Regular cardiac myocyte (primary cell): ENCODE results near the gene BTBD7. TPM values are rescaled to one million over a fixed set of nuclear protein-coding genes. Genes with fewer than 3 reads are reported as not detected.

ENCODE experiments used
- total RNA-seq: library from RNA; depleted of rRNA; stranded (reverse); fragments of >200 nt; gene quantifications from 2 replicates; pipeline ENCODE4 v1.2.3, GENCODE V29; 2014

BTBD7 gene
- 20.7 and 22.8 TPM in 2 replicates for total RNA-seq

DNA sequence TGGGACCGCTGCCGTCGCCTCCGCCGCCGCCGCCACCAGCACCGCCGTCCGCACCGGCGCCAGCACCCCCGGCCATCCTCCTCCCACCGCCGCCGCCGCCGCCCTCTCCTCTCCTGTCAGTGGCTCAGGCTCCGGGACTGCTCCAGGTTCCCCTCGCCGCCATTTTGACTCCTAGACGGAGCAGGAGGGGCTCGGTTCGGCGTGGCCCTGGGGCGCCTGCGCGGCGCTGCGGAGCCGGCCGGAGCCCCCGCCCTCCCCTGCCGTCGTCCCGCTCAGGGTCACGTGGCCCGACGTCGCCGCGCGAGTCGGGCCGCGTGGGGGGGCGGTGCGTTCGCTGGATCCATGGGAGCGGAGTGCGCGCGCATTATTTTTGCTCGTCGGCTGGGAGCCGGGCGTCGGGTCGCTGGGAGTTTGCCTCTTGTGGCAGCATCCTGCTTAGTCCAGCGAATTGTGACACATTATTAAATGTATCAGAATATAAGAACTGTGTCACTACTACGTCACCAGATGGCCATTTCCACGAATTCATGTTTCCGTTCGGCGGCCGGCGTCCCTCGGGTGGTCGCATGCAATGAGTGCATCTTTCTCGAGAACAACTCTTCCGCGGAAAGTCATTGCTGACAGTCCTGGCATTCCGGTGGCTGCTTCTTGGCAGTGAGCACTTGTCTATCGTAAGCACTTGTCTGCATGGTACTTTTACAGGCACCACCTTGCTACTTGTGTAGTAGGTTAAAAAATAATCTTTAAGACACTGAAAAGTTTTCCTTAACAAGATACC lies at the start of gene BTBD7:
Gene BTBD7, minus strand, starts transcription at position 184 of the 778 bp plus-strand sequence. CDS start 36,985 bp downstream, outside the sequence.

DNA sequence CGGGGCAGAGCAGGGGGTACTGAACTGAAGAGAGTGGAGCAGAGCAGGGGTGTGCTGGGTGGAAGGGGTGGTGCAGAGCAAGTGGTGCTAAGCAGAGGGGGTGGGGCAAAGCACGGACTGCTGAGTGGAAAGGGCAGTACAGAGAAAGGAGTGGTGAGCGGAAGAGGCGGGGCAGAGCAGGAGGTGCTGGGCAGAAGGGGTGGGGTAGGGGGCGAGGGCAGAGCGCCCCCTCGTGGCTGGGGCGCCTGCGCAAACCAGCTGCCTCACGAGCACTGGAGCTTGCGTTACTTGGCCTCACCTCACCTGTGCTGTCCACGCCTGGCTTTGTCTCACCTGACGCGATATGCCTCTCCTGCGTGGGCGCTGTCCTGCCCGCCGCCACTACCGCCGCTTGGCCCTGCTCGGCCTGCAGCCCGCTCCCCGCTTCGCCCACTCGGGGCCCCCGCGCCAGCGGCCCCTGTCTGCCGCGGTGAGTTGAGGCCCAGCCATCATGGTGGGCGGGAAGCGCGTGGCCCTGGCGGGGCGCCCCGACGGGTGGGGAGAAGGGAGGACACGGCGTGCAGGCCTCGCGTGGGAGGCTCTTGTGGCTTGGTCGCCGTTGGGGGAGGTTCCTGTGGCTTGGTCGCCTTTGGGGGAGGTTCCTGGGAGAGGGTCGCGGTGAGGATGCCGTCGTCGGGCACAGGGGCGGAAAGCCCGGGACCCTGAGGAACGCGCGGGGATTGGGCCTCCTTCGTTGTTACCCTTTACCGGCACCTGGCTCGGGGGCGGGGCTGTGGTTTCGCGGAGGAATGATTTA lies 14.3 kb upstream of the BTBD7 start, which contains the start of gene COX8C:
Gene COX8C, plus strand, starts transcription at position 257 of the 796 bp plus-strand sequence. Its CDS starts 87 bp downstream, at position 344.

GRCh38 chr14:93206793-93207467 lies 125.9 kb downstream of the BTBD7 start, which contains the start of the genes GON7 and UBR7:
Gene GON7, minus strand, starts transcription at chr14:93207065. Its CDS starts 28 bp downstream, at chr14:93207037.
Gene UBR7, plus strand, starts transcription at chr14:93207256. Its CDS starts 36 bp downstream, at chr14:93207292.

Other genes with a start within 250 kb of the BTBD7 start
- gene ITPK1, start 217.1 kb downstream of the BTBD7 start, total RNA-seq: 11.0 and 16.9 TPM in 2 replicates
- 12.1 and 22.6 TPM in 2 replicates for gene MOAP1, start 148.1 kb downstream of the BTBD7 start, total RNA-seq
- gene LYSET, start 147.7 kb downstream of the BTBD7 start, total RNA-seq: 7.3 and 11.9 TPM in 2 replicates
- 9.0 and 16.5 TPM in 2 replicates for gene GON7, start 126.0 kb downstream of the BTBD7 start, total RNA-seq
- 22.0 and 42.0 TPM in 2 replicates for gene UBR7, start 125.8 kb downstream of the BTBD7 start, total RNA-seq
- gene COX8C, start 14.1 kb upstream of the BTBD7 start, total RNA-seq: not detected in 2 replicates
- under 0.01 and 0.28 TPM in 2 replicates for gene UNC79, start 97.9 kb upstream of the BTBD7 start, total RNA-seq